LNCaP clone FGC (cell line): ENCODE results near the gene NR2F2.
A peak's percentile ranks its signal among the peaks of the same experiment; 100 is the strongest.

Experiments
- DNase-seq: peaks from one replicate; pipeline ENCODE4 v3.0.0-alpha.2; 2011; ENCODE audit warnings: low read depth
- H3K4me3 ChIP-seq: 2 replicates; pipeline ENCODE4 v1.5.1; 2011; ENCODE audit warnings: mild to moderate bottlenecking, low read depth, low read length, control low read depth
- CTCF ChIP-seq: IDR thresholded peaks from 2 replicates; pipeline ENCODE4 v1.5.1; 2012; ENCODE audit warnings: mild to moderate bottlenecking; ENCODE audit not compliant: control insufficient read depth, insufficient read depth; ENCODE audit errors: extremely low read depth

The NR2F2 gene

GRCh38 chr15:96330450-96331143 lies at the start of gene NR2F2:
TSS of gene NR2F2 (plus strand) at chr15:96330700. CDS start at chr15:96332106, 1,406 bp downstream.
- peak within 1 kb of the TSS; percentile 84 for H3K4me3 ChIP-seq
- peak; percentile 89 for DNase-seq
- TF ChIP-seq CTCF, result no peak

GRCh38 chr15:96285305-96285704 lies 45.2 kb upstream of the NR2F2 start:
- no peak for DNase-seq
- no peak for TF ChIP-seq CTCF
- no peak overlapping the region for H3K4me3 ChIP-seq

GRCh38 chr15:96285729-96286254 lies 44.7 kb upstream of the NR2F2 start:
- H3K4me3 ChIP-seq, result no peak overlapping the region
- no peak for TF ChIP-seq CTCF
- DNase-seq, result no peak

GRCh38 chr15:96290679-96291078 lies 39.8 kb upstream of the NR2F2 start:
- TF ChIP-seq CTCF, result no peak
- no peak overlapping the region for H3K4me3 ChIP-seq
- DNase-seq, result no peak

GRCh38 chr15:96292635-96293034 lies 37.9 kb upstream of the NR2F2 start:
- DNase-seq, result no peak
- no peak for TF ChIP-seq CTCF
- H3K4me3 ChIP-seq, result no peak overlapping the region

GRCh38 chr15:96293441-96293840 lies 37.1 kb upstream of the NR2F2 start:
- H3K4me3 ChIP-seq, result no peak overlapping the region
- TF ChIP-seq CTCF, result no peak
- DNase-seq, result no peak

- no peak for TF ChIP-seq CTCF
- DNase-seq, result no peak
- no peak overlapping the region for H3K4me3 ChIP-seq
These were observed 35.7 kb upstream of the NR2F2 start for GRCh38 chr15:96294766-96295165.
